K562 (cell line): Measurements from ENCODE around the gene CATSPER4. TPM values are rescaled to one million over a fixed set of nuclear protein-coding genes. Genes with fewer than 3 reads are reported as not detected.
A peak's percentile ranks its signal among the peaks of the same experiment; 100 is the strongest.

Source experiments
- ARNT ChIP-seq, 2 experiments: fragments of 450-650 bp; IDR thresholded peaks; 2 replicates each; pipeline ENCODE4 v1.6.1; 2016; ENCODE audit warnings: mild to moderate bottlenecking in 1 of 2
- CBFA2T2 ChIP-seq: fragments of 450-650 bp; conservative IDR thresholded peaks from 2 replicates; pipeline ENCODE4 v1.6.1; 2017; ENCODE audit warnings: mild to moderate bottlenecking
- FUS ChIP-seq: fragments of 200-400 bp; formaldehyde crosslinking; optimal IDR thresholded peaks from 2 replicates; pipeline ENCODE3; 2017; ENCODE audit warnings: low read depth, low read length
- HOXB6 ChIP-seq: fragments of 250-450 bp; sonication (Bioruptor Pico); IDR thresholded peaks from 2 replicates; pipeline ENCODE4 v1.5.1; 2022; ENCODE audit warnings: mild to moderate bottlenecking, borderline replicate concordance
- PTBP1 ChIP-seq: fragments of 200-400 bp; formaldehyde crosslinking; IDR thresholded peaks from 2 replicates; pipeline ENCODE4 v1.6.1; 2017; ENCODE audit warnings: low read depth, low read length
- TAF1 ChIP-seq: IDR thresholded peaks from 2 replicates; pipeline ENCODE4 v1.6.1; 2011; ENCODE audit warnings: mild to moderate bottlenecking, low read length, moderate library complexity; ENCODE audit not compliant: insufficient read depth, control insufficient read depth, severe bottlenecking; ENCODE audit errors: extremely low read depth
- TOE1 ChIP-seq, 2 experiments: fragments of 450-650 bp in 1 of 2; sonication (generic) in 1 of 2; formaldehyde crosslinking in 1 of 2; IDR thresholded peaks; 2 replicates each; pipeline versions ENCODE4 v1.7.1 to v1.8.0; 2016 to 2022; ENCODE audit warnings: borderline replicate concordance in 2 of 2, mild to moderate bottlenecking in 2 of 2, antibody characterized with exemption in 1 of 2, inconsistent platforms in 1 of 2, low read depth in 1 of 2, missing genetic modification reagents in 1 of 2, moderate library complexity in 1 of 2
- ZNF551 ChIP-seq: fragments of 250-450 bp; sonication (Bioruptor Pico); IDR thresholded peaks from 2 replicates; pipeline ENCODE4 v1.5.0; 2021; ENCODE audit warnings: mild to moderate bottlenecking, moderate library complexity
- ZNF696 ChIP-seq: fragments of 250-450 bp; sonication (Bioruptor Pico); conservative IDR thresholded peaks from 2 replicates; pipeline ENCODE4 v1.4.0; 2020; ENCODE audit warnings: mild to moderate bottlenecking, moderate library complexity
- ZNF764 ChIP-seq: fragments of 250-450 bp; sonication (Bioruptor Pico); IDR thresholded peaks from 2 replicates; pipeline ENCODE4 v1.4.0; 2020; ENCODE audit warnings: low read depth, mild to moderate bottlenecking, moderate library complexity
- polyA plus RNA-seq, 8 experiments: library from polyadenylated mRNA; depleted of rRNA in 4 of 8; stranded (reverse) in 5 of 8; unstranded in 3 of 8; fragments of >200 nt; fragmentation: Nextera tagmentation in 2 of 8; fragmentation: Illumina TruSeq in 1 of 8; extraction: Ambion mirVana in 2 of 8; extraction: Trizol in 1 of 8; gene quantifications; 2 replicates each; pipeline versions ENCODE4 v1.2.1 to v1.2.3, GENCODE V29; 2011 to 2014; ENCODE audit warnings: inconsistent platforms in 1 of 8, missing spikeins in 1 of 8
- total RNA-seq, 7 experiments: library from RNA; depleted of rRNA in 6 of 7; stranded (reverse); fragments of >200 nt in 6 of 7; fragmentation: Illumina TruSeq in 2 of 7; extraction: Trizol in 2 of 7; gene quantifications; 2 replicates each; pipeline versions ENCODE4 v1.2.1 to v1.2.3, GENCODE V29; 2011 to 2021; ENCODE audit warnings: low replicate concordance in 1 of 7
- TF ChIP-seq, protein P1 (sequence below): sonication (generic); formaldehyde crosslinking; IDR thresholded peaks from 2 replicates; pipeline ENCODE4 v1.4.0; 2020; ENCODE audit warnings: mild to moderate bottlenecking, missing genetic modification reagents
- TF ChIP-seq, protein P2 (sequence below), 3 experiments: IDR thresholded peaks in 2 of 3; conservative IDR thresholded peaks in 1 of 3; 2 replicates each; pipeline ENCODE4 v1.5.1; 2011 to 2012; ENCODE audit warnings: low read length in 3 of 3, mild to moderate bottlenecking in 3 of 3, control low read depth in 2 of 3, improper control_type of control experiment in 1 of 3, inconsistent platforms in 1 of 3, low read depth in 1 of 3, mixed read lengths in 1 of 3, moderate library complexity in 1 of 3; ENCODE audit not compliant: insufficient read depth in 2 of 3
- TF ChIP-seq, protein P3 (sequence below): sonication (generic); formaldehyde crosslinking; IDR thresholded peaks from 2 replicates; pipeline ENCODE4 v1.8.1; 2023; ENCODE audit warnings: missing genetic modification reagents, mild to moderate bottlenecking, borderline replicate concordance
- TF ChIP-seq, protein P4 (sequence below): fragments of 250-450 bp; sonication (Bioruptor Pico); IDR thresholded peaks from 2 replicates; pipeline ENCODE4 v1.5.0; 2021; ENCODE audit warnings: mild to moderate bottlenecking, borderline replicate concordance

The CATSPER4 gene
- total and polyA plus RNA-seq, 9 of the 15 experiments (the other 6 are each of a cell fraction or from before 2014, with no cell fraction given) = 0.04 to 0.13 TPM; not detected in 7

DNA sequence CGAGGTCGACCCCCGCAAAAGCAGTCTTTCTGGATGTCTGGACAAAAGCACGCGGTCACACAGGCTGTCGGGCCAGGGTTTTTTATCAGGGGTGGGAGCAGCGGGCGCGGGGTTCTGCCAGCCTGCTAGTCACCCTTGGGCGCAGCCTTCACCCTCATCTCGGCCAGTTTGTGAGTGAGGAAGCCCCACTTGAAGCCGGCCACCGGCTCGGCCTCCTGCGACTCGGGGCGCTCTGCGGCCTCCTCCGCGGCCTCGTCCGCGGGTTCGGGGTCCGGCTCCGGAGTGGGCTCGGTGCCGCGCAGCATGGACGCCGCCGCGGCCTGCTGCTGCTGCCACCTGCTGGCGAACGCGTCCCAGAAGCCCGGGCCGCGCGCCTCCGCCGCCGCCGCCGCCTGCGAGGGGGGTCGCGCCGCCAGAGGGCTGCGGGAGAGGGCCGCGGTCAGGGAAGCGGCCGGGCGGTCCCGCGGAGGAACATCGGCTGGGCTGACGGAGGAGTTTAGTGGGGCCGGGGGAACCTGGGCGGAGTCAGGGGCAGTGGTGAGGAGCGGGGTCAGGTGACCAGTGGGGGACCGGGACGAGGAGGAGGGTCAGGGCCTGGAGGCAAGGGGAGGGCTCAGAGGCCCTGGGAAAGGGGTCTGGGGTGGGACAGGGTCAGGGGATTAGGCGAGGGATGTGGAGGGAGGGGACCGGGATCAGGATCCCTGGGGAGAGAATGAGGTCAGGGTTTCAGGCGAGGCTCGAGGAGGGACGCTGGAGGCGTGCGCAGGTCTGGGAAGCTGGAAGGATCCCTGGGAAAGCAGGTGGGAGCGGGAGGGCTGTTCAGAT is 26.2 kb upstream of the CATSPER4 start (continued):
- TF ChIP-seq ZNF696 (CRISPR knock-in tag) = no peak
- TF ChIP-seq PTBP1 = 0 out of 2 replicates have a peak, but pooled peaks have one; percentile 54
- TF ChIP-seq TAF1 = no peak
- TF ChIP-seq ZNF764 = no peak
- no peak for TF ChIP-seq ZNF551 (CRISPR knock-in tag)
- TF ChIP-seq, protein P1, sequence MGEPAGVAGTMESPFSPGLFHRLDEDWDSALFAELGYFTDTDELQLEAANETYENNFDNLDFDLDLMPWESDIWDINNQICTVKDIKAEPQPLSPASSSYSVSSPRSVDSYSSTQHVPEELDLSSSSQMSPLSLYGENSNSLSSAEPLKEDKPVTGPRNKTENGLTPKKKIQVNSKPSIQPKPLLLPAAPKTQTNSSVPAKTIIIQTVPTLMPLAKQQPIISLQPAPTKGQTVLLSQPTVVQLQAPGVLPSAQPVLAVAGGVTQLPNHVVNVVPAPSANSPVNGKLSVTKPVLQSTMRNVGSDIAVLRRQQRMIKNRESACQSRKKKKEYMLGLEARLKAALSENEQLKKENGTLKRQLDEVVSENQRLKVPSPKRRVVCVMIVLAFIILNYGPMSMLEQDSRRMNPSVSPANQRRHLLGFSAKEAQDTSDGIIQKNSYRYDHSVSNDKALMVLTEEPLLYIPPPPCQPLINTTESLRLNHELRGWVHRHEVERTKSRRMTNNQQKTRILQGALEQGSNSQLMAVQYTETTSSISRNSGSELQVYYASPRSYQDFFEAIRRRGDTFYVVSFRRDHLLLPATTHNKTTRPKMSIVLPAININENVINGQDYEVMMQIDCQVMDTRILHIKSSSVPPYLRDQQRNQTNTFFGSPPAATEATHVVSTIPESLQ = 0 out of 2 replicates have a peak, but pooled peaks have one; percentile 46
- no peak for TF ChIP-seq ARNT (IDR thresholded peaks at IDR 0.05)
- no peak for TF ChIP-seq HOXB6
- TF ChIP-seq, protein P2, sequence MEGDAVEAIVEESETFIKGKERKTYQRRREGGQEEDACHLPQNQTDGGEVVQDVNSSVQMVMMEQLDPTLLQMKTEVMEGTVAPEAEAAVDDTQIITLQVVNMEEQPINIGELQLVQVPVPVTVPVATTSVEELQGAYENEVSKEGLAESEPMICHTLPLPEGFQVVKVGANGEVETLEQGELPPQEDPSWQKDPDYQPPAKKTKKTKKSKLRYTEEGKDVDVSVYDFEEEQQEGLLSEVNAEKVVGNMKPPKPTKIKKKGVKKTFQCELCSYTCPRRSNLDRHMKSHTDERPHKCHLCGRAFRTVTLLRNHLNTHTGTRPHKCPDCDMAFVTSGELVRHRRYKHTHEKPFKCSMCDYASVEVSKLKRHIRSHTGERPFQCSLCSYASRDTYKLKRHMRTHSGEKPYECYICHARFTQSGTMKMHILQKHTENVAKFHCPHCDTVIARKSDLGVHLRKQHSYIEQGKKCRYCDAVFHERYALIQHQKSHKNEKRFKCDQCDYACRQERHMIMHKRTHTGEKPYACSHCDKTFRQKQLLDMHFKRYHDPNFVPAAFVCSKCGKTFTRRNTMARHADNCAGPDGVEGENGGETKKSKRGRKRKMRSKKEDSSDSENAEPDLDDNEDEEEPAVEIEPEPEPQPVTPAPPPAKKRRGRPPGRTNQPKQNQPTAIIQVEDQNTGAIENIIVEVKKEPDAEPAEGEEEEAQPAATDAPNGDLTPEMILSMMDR (IDR thresholded peaks at IDR 0.05 in 2 of 3, conservative IDR thresholded peaks at IDR 0.05 in 1 of 3; ENCODE audit: insufficient read depth in 2 of 3, low read depth in 1 of 3, low read length in 3 of 3) = peak; percentile 54 to 92 (median 71)
- TF ChIP-seq, protein P3, sequence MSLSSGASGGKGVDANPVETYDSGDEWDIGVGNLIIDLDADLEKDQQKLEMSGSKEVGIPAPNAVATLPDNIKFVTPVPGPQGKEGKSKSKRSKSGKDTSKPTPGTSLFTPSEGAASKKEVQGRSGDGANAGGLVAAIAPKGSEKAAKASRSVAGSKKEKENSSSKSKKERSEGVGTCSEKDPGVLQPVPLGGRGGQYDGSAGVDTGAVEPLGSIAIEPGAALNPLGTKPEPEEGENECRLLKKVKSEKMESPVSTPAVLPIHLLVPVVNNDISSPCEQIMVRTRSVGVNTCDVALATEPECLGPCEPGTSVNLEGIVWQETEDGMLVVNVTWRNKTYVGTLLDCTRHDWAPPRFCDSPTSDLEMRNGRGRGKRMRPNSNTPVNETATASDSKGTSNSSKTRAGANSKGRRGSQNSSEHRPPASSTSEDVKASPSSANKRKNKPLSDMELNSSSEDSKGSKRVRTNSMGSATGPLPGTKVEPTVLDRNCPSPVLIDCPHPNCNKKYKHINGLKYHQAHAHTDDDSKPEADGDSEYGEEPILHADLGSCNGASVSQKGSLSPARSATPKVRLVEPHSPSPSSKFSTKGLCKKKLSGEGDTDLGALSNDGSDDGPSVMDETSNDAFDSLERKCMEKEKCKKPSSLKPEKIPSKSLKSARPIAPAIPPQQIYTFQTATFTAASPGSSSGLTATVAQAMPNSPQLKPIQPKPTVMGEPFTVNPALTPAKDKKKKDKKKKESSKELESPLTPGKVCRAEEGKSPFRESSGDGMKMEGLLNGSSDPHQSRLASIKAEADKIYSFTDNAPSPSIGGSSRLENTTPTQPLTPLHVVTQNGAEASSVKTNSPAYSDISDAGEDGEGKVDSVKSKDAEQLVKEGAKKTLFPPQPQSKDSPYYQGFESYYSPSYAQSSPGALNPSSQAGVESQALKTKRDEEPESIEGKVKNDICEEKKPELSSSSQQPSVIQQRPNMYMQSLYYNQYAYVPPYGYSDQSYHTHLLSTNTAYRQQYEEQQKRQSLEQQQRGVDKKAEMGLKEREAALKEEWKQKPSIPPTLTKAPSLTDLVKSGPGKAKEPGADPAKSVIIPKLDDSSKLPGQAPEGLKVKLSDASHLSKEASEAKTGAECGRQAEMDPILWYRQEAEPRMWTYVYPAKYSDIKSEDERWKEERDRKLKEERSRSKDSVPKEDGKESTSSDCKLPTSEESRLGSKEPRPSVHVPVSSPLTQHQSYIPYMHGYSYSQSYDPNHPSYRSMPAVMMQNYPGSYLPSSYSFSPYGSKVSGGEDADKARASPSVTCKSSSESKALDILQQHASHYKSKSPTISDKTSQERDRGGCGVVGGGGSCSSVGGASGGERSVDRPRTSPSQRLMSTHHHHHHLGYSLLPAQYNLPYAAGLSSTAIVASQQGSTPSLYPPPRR (CRISPR knock-in tag) = no peak
- TF ChIP-seq CBFA2T2 = peak; percentile 30
- TF ChIP-seq TOE1 (IDR thresholded peaks at IDR 0.05; ENCODE audit: borderline replicate concordance) = peak; percentile 51; the same call in 1 of the 2 replicates
- no peak for TF ChIP-seq TOE1 (CRISPR knock-in tag; IDR thresholded peaks at IDR 0.05; ENCODE audit: borderline replicate concordance, low read depth)
- TF ChIP-seq, protein P4, sequence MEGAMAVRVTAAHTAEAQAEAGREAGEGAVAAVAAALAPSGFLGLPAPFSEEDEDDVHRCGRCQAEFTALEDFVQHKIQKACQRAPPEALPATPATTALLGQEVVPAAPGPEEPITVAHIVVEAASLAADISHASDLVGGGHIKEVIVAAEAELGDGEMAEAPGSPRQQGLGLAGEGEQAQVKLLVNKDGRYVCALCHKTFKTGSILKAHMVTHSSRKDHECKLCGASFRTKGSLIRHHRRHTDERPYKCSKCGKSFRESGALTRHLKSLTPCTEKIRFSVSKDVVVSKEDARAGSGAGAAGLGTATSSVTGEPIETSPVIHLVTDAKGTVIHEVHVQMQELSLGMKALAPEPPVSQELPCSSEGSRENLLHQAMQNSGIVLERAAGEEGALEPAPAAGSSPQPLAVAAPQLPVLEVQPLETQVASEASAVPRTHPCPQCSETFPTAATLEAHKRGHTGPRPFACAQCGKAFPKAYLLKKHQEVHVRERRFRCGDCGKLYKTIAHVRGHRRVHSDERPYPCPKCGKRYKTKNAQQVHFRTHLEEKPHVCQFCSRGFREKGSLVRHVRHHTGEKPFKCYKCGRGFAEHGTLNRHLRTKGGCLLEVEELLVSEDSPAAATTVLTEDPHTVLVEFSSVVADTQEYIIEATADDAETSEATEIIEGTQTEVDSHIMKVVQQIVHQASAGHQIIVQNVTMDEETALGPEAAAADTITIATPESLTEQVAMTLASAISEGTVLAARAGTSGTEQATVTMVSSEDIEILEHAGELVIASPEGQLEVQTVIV (CRISPR knock-in tag) = no peak
- peak; percentile 68 for TF ChIP-seq FUS
